Right atrium auricular region (tissue), 2 donors: Measurements from ENCODE around the gene FYCO1. TPM values are rescaled to one million over a fixed set of nuclear protein-coding genes. Genes with fewer than 3 reads are reported as not detected.

Experiments
- DNase-seq: peaks from one replicate; pipeline ENCODE4 v3.0.0-alpha.2; 2019; ENCODE audit warnings: low spot score
- H3K27ac ChIP-seq, 2 donors: fragments of 200-600 bp; sonication (generic); 1 replicate in 1 of 2; 2 replicates in 1 of 2; pipeline ENCODE4 v1.5.1; 2016 to 2019
- H3K27me3 ChIP-seq, 2 donors: fragments of 200-600 bp; sonication (generic); one replicate each; pipeline versions ENCODE4 v1.5.1 to v1.6.0; 2017 to 2019
- H3K36me3 ChIP-seq: fragments of 200-600 bp; sonication (generic); one replicate; pipeline ENCODE4 v1.5.1; 2016
- H3K4me1 ChIP-seq, 2 donors: fragments of 200-600 bp; sonication (generic); one replicate each; pipeline versions ENCODE4 v1.5.1 to v1.6.0; 2017 to 2019
- H3K4me3 ChIP-seq, 2 donors: fragments of 200-600 bp; sonication (generic); 1 replicate in 1 of 2; 2 replicates in 1 of 2; pipeline ENCODE4 v1.5.1; 2017 to 2019; ENCODE audit warnings: mild to moderate bottlenecking in 1 of 2, moderate library complexity in 1 of 2
- H3K9me3 ChIP-seq, 2 donors: fragments of 200-600 bp; sonication (generic); one replicate each; pipeline ENCODE4 v1.5.1; 2019
- CTCF ChIP-seq, 2 donors: fragments of 200-600 bp; sonication (generic); IDR thresholded peaks; one replicate each; pipeline ENCODE4 v1.5.1; 2019; ENCODE audit warnings: antibody characterized with exemption in 2 of 2
- total RNA-seq, 2 donors: library from RNA; depleted of rRNA; stranded (reverse); fragments of >200 nt; gene quantifications; one replicate each; pipeline ENCODE4 v1.1.0, GENCODE V29; 2016

Gene FYCO1
- total RNA-seq, 2 donors from 2014 or later, result 67.2 to 116 TPM

DNA sequence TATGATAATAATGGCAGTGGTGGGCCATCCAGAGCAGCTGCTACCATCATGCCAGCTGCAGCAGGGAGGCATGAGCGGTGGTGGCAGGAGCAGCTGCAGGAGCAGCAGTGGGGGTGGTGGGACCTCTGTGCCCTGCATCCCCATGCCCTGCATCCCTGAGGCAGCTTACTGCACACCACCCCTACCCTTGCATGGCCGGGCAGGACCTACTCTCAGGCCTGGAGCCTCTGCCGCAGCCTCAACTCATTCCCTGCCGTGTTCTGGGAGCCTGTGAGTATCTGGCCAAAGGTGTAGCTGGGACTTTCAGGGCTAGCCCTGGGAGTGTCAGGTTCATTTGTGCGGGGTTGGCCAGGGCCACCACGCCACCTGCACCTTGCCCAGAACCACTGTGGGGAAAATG, 35.0 kb upstream of the FYCO1 start:
- TF ChIP-seq CTCF (IDR thresholded peaks at IDR 0.05), result no peak
- Histone ChIP-seq H3K4me3 (no peak overlapping the region), H3K9me3 (no peaks in the 10 kb centered on the region), H3K27me3 (no peaks in the 10 kb centered on the region), H3K4me1 (no peaks in the 10 kb centered on the region), H3K36me3 (no peaks in the 10 kb centered on the region), H3K27ac (no peak overlapping the region)
- no peak for DNase-seq

DNA sequence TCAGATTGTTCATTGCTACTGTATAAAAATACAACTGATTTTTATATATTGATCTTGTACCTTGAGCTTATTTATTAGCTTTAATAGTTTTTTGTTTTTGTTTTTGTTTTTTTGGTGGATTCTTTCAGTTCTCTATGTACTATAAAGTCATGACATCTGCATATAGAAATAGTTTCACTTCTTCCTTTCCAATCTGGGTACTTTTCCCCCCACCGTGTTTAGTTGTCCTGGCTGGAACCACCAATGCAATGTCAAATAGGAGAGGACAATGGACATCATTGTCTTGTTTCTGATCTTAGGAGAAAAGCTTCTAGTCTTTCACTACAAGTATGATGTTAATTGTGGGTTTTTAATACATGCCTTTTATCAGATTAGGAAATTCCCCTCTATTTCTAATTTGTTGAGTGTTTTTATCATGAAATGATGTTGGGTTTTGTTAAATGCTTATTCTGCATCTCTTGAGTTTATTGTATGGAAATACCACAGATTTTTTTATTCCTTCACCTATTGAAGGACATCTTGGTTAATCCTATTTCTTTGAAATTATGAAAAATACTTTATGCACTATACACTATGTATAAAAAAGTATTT, 34.4 kb upstream of the FYCO1 start:
- no peak for DNase-seq
- TF ChIP-seq CTCF (IDR thresholded peaks at IDR 0.05), result no peak
- Histone ChIP-seq H3K9me3 (no peaks in the 10 kb centered on the region), H3K27ac (no peak overlapping the region), H3K27me3 (no peaks in the 10 kb centered on the region), H3K36me3 (no peaks in the 10 kb centered on the region), H3K4me1 (no peaks in the 10 kb centered on the region), H3K4me3 (no peak overlapping the region)

GRCh38 chr3:46027736-46028397, 32.2 kb upstream of the FYCO1 start:
- Histone ChIP-seq H3K4me1 (no peaks in the 10 kb centered on the region), H3K4me3 (no peak overlapping the region), H3K9me3 (no peaks in the 10 kb centered on the region), H3K27ac (no peak overlapping the region), H3K27me3 (no peaks in the 10 kb centered on the region), H3K36me3 (no peaks in the 10 kb centered on the region)
- DNase-seq, result no peak
- TF ChIP-seq CTCF (IDR thresholded peaks at IDR 0.05), result no peak

DNA sequence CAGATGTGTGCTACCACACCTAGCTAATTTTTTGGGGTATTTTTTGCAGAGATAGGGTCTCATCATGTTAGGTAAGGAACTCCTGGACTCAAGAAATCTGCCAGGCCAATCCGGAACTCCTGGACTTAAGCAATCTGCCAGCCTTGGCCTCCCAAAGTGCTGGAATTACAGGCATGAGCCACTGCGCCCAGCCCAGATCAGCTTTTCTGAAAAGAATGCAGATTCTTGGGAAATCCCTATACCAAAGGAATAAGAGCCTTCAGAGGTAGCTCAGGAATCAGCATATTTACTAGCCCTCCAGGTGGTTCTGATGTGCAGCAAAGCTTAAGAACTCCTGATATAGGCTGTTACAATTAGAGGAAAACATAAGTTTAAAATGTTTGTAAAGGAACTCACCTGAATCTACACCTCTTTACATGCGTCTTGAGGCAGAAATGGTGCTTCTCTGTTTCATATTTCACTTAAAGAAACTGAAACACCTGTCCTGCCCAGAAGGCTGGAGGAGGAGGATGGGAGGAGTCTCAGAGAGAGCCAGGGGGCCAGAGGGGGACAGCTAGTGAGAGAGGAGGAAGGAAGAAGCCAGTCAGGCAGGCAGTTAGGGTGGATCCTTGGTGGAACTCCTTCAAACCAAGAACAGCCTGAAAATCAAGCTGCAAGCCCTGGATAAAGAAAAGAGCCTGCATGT, 31.5 kb upstream of the FYCO1 start, which contains the start of gene XCR1:
Gene XCR1, minus strand, starts transcription at position 463 of the 685 bp plus-strand sequence. CDS start 5,536 bp downstream, outside the sequence.
- H3K27me3 ChIP-seq, result no peaks in the 10 kb centered on the region
- DNase-seq, result no peak
- H3K9me3 ChIP-seq, result no peaks in the 10 kb centered on the region
- TF ChIP-seq CTCF (IDR thresholded peaks at IDR 0.05), result no peak
- no peaks in the 10 kb centered on the region for H3K4me1 ChIP-seq
- H3K27ac ChIP-seq, result no peak within 1 kb of the TSS
- H3K4me3 ChIP-seq, result no peak within 1 kb of the TSS
- H3K36me3 ChIP-seq, result no peaks in the 10 kb centered on the region

DNA sequence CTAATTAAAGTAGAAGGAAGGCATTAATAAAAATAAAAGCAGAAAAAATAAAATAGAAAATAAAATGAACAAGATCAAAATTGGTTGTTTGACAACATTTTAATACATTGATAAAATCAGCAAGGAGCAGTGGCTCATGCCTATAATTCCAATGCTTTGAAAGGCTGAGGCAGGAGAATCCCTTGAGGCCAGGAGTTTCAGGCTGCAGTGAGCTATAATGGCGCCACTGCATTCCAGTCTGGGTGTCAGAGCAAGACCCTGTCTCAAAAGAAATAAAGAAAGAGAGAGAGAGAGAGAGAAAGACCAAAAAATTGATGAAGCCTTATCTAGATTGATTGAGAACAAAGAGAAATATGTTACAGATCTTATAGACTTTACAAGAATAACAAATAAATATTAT, 29.5 kb upstream of the FYCO1 start:
- Histone ChIP-seq H3K27me3 (no peaks in the 10 kb centered on the region), H3K4me3 (no peak overlapping the region), H3K9me3 (no peaks in the 10 kb centered on the region), H3K4me1 (no peaks in the 10 kb centered on the region), H3K36me3 (no peaks in the 10 kb centered on the region), H3K27ac (no peak overlapping the region)
- DNase-seq, result no peak
- no peak for TF ChIP-seq CTCF (IDR thresholded peaks at IDR 0.05)
